HG02885 (cell line): Measurements from ENCODE around the gene CHRNA4.

Experiments used
- ATAC-seq: cut with Tn5 transposase; IDR thresholded peaks from one replicate; pipeline ENCODE4 v1.9.1; 2021; ENCODE audit warnings: mild to moderate bottlenecking; ENCODE audit not compliant: unreplicated experiment, poor library complexity

Gene CHRNA4

GRCh38 chr20:63325554-63326313, 35.4 kb downstream of the CHRNA4 start:
- no peak for ATAC-seq

GRCh38 chr20:63325021-63325471, 36.1 kb downstream of the CHRNA4 start:
- ATAC-seq, result no peak

- ATAC-seq, result no peak
Observed at GRCh38 chr20:63323357-63323981, 37.7 kb downstream of the CHRNA4 start.

- ATAC-seq, result no peak
Observed at GRCh38 chr20:63322933-63323273, 38.2 kb downstream of the CHRNA4 start.

- no peak for ATAC-seq
Observed at GRCh38 chr20:63322146-63322932, 38.8 kb downstream of the CHRNA4 start.

GRCh38 chr20:63321148-63321831, 39.9 kb downstream of the CHRNA4 start:
- ATAC-seq, result no peak

- ATAC-seq, result no peak
Observed at GRCh38 chr20:63320616-63321147, 40.5 kb downstream of the CHRNA4 start.

GRCh38 chr20:63320041-63320511, 41.1 kb downstream of the CHRNA4 start:
- ATAC-seq, result no peak

GRCh38 chr20:63319164-63320040, 41.7 kb downstream of the CHRNA4 start:
- ATAC-seq, result no peak

- ATAC-seq, result no peak
Observed at GRCh38 chr20:63318391-63319163, 42.6 kb downstream of the CHRNA4 start.

GRCh38 chr20:63317601-63318291, 43.4 kb downstream of the CHRNA4 start:
- no peak for ATAC-seq

- no peak for ATAC-seq
Observed at GRCh38 chr20:63317061-63317460, 44.1 kb downstream of the CHRNA4 start.

- no peak for ATAC-seq
Observed at GRCh38 chr20:63316502-63316921, 44.6 kb downstream of the CHRNA4 start.

GRCh38 chr20:63315731-63316491, 45.2 kb downstream of the CHRNA4 start:
- ATAC-seq, result no peak

GRCh38 chr20:63315240-63315689, 45.9 kb downstream of the CHRNA4 start:
- no peak for ATAC-seq

- no peak for ATAC-seq
Observed at GRCh38 chr20:63314566-63315239, 46.4 kb downstream of the CHRNA4 start.
